ENCODE results near the gene CCDC194.

DNA sequence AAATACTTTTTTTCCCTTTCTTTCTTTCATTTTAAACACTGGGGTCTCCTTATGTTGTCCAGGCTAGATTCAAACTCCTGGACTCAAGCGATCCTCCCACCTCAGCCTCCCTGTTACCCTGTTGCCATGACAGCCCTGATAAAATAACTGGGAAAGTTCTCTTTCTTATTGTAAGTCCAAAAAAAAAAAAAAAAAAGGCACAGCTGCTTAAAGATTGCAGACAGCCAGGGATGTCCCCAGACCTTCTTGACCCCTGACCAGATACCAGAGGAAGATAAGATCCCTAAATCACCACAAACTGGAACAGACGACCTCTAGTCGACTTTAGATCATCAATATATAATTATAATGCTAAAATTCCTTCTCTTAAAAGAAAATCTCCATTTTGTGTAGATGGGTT lies 24.7 kb upstream of the CCDC194 start:
- TF ChIP-seq, protein P1, sequence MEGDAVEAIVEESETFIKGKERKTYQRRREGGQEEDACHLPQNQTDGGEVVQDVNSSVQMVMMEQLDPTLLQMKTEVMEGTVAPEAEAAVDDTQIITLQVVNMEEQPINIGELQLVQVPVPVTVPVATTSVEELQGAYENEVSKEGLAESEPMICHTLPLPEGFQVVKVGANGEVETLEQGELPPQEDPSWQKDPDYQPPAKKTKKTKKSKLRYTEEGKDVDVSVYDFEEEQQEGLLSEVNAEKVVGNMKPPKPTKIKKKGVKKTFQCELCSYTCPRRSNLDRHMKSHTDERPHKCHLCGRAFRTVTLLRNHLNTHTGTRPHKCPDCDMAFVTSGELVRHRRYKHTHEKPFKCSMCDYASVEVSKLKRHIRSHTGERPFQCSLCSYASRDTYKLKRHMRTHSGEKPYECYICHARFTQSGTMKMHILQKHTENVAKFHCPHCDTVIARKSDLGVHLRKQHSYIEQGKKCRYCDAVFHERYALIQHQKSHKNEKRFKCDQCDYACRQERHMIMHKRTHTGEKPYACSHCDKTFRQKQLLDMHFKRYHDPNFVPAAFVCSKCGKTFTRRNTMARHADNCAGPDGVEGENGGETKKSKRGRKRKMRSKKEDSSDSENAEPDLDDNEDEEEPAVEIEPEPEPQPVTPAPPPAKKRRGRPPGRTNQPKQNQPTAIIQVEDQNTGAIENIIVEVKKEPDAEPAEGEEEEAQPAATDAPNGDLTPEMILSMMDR (IDR thresholded peaks at IDR 0.05; ENCODE audit: poor library complexity, severe bottlenecking) = no peak
- TF ChIP-seq, protein P2, sequence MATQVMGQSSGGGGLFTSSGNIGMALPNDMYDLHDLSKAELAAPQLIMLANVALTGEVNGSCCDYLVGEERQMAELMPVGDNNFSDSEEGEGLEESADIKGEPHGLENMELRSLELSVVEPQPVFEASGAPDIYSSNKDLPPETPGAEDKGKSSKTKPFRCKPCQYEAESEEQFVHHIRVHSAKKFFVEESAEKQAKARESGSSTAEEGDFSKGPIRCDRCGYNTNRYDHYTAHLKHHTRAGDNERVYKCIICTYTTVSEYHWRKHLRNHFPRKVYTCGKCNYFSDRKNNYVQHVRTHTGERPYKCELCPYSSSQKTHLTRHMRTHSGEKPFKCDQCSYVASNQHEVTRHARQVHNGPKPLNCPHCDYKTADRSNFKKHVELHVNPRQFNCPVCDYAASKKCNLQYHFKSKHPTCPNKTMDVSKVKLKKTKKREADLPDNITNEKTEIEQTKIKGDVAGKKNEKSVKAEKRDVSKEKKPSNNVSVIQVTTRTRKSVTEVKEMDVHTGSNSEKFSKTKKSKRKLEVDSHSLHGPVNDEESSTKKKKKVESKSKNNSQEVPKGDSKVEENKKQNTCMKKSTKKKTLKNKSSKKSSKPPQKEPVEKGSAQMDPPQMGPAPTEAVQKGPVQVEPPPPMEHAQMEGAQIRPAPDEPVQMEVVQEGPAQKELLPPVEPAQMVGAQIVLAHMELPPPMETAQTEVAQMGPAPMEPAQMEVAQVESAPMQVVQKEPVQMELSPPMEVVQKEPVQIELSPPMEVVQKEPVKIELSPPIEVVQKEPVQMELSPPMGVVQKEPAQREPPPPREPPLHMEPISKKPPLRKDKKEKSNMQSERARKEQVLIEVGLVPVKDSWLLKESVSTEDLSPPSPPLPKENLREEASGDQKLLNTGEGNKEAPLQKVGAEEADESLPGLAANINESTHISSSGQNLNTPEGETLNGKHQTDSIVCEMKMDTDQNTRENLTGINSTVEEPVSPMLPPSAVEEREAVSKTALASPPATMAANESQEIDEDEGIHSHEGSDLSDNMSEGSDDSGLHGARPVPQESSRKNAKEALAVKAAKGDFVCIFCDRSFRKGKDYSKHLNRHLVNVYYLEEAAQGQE (IDR thresholded peaks at IDR 0.05; ENCODE audit: borderline replicate concordance) = no peak
- TF ChIP-seq TAF1 (IDR thresholded peaks at IDR 0.05; ENCODE audit: low read depth) (no peak), POLR2AphosphoS5 (IDR thresholded peaks at IDR 0.05) (no peak), EZH2 (IDR thresholded peaks at IDR 0.05; ENCODE audit: borderline replicate concordance, insufficient read depth, low read length, poor library complexity, severe bottlenecking) (no peak), EP300 (conservative IDR thresholded peaks at IDR 0.05; ENCODE audit: poor library complexity, severe bottlenecking) (no peak), MXI1 (conservative IDR thresholded peaks at IDR 0.05; ENCODE audit: poor library complexity, severe bottlenecking) (no peak)
